H1 (cell line): ENCODE data around the gene TMEM223. TPM values are rescaled to one million over a fixed set of nuclear protein-coding genes. Genes with fewer than 3 reads are reported as not detected.
A peak's percentile ranks its signal among the peaks of the same experiment; 100 is the strongest.

Experiments
- HDAC2 ChIP-seq, 2 experiments: fragments of 300-600 bp in 1 of 2; sonication (generic) in 1 of 2; IDR thresholded peaks; 2 replicates each; pipeline ENCODE4 v1.6.1; 2011 to 2012; ENCODE audit warnings: low read depth in 2 of 2, low read length in 2 of 2, mild to moderate bottlenecking in 2 of 2, moderate library complexity in 2 of 2, borderline replicate concordance in 1 of 2, inconsistent platforms in 1 of 2
- POLR2AphosphoS5 ChIP-seq: IDR thresholded peaks from 2 replicates; pipeline ENCODE4 v1.6.1; 2011; ENCODE audit warnings: low read depth, low read length
- ZNF274 ChIP-seq: IDR thresholded peaks from 2 replicates; pipeline ENCODE4 v1.7.0; 2012; ENCODE audit warnings: low read length, borderline replicate concordance; ENCODE audit errors: extremely low read depth
- polyA plus RNA-seq, 7 experiments: library from polyadenylated mRNA; depleted of rRNA in 3 of 7; stranded (reverse) in 5 of 7; unstranded in 2 of 7; fragments of >200 nt in 5 of 7; fragments of 200-250 nt in 2 of 7; gene quantifications; 1 replicate in 5 of 7; 2 replicates in 1 of 7; 4 replicates in 1 of 7; pipeline versions ENCODE4 v1.2.1 to v1.2.3, GENCODE V29; 2011 to 2013; ENCODE audit warnings: missing spikeins in 2 of 7, mixed read lengths in 2 of 7
- total RNA-seq: library from RNA; stranded (reverse); fragmentation: NEBNext Ultra II Directional; extraction: Animal tissue kit (Norgen Biotek cat#: 25700); gene quantifications from 2 replicates; pipeline ENCODE4 v1.2.1, GENCODE V29; 2021
- TF ChIP-seq, protein P1 (sequence below): fragments of 300-600 bp; sonication (generic); IDR thresholded peaks from 2 replicates; pipeline ENCODE4 v1.7.1; 2012; ENCODE audit warnings: low read length, moderate library complexity, mild to moderate bottlenecking, inconsistent platforms; ENCODE audit not compliant: insufficient replicate concordance
- TF ChIP-seq, protein P2 (sequence below): IDR thresholded peaks from 2 replicates; pipeline ENCODE4 v1.6.1; 2011; ENCODE audit warnings: low read depth, mild to moderate bottlenecking, low read length; ENCODE audit not compliant: insufficient read depth
- TF ChIP-seq, protein P3 (sequence below), 3 experiments: IDR thresholded peaks; 1 replicate in 2 of 3; 2 replicates in 1 of 3; pipeline versions ENCODE4 v1.5.1 to v1.6.1; 2011; ENCODE audit warnings: low read length in 3 of 3, mild to moderate bottlenecking in 3 of 3, inconsistent platforms in 2 of 3, low read depth in 1 of 3, moderate library complexity in 1 of 3; ENCODE audit not compliant: insufficient read depth in 1 of 3; ENCODE audit errors: control extremely low read depth in 1 of 3

The TMEM223 gene
- total and polyA plus RNA-seq, 2 of the 8 experiments (the other 6 are each of a cell fraction or from before 2014, with no cell fraction given): 22.9 to 64.1 TPM

DNA sequence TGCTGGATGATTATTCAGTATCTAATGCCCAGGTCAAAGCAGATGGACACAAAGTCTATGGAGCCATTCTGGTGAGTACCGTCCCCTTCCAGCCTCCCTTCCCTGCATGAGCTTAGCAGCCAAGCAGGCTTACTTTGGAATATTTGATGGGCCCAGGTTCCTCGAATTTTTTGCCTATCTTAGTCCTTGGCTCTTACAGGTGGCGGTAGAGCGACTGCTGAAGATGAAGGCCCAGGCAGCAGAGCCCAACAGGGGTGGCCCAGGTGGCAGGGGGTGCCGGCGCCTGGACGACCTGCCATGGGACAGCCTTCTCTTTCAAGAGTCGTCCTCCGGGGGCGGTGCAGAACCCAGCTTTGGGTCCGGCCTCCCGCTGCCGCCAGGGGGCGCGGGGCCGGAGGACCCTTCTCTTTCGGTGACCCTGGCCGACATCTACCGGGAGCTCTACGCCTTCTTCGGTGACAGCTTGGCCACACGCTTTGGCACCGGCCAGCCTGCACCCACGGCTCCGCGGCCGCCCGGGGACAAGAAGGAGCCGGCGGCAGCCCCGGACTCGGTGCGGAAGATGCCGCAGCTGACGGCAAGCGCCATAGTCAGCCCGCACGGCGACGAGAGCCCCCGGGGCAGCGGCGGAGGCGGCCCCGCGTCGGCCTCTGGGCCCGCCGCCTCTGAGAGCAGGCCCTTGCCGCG lies 5.3 kb downstream of the TMEM223 start (continued):
- TF ChIP-seq, protein P1, sequence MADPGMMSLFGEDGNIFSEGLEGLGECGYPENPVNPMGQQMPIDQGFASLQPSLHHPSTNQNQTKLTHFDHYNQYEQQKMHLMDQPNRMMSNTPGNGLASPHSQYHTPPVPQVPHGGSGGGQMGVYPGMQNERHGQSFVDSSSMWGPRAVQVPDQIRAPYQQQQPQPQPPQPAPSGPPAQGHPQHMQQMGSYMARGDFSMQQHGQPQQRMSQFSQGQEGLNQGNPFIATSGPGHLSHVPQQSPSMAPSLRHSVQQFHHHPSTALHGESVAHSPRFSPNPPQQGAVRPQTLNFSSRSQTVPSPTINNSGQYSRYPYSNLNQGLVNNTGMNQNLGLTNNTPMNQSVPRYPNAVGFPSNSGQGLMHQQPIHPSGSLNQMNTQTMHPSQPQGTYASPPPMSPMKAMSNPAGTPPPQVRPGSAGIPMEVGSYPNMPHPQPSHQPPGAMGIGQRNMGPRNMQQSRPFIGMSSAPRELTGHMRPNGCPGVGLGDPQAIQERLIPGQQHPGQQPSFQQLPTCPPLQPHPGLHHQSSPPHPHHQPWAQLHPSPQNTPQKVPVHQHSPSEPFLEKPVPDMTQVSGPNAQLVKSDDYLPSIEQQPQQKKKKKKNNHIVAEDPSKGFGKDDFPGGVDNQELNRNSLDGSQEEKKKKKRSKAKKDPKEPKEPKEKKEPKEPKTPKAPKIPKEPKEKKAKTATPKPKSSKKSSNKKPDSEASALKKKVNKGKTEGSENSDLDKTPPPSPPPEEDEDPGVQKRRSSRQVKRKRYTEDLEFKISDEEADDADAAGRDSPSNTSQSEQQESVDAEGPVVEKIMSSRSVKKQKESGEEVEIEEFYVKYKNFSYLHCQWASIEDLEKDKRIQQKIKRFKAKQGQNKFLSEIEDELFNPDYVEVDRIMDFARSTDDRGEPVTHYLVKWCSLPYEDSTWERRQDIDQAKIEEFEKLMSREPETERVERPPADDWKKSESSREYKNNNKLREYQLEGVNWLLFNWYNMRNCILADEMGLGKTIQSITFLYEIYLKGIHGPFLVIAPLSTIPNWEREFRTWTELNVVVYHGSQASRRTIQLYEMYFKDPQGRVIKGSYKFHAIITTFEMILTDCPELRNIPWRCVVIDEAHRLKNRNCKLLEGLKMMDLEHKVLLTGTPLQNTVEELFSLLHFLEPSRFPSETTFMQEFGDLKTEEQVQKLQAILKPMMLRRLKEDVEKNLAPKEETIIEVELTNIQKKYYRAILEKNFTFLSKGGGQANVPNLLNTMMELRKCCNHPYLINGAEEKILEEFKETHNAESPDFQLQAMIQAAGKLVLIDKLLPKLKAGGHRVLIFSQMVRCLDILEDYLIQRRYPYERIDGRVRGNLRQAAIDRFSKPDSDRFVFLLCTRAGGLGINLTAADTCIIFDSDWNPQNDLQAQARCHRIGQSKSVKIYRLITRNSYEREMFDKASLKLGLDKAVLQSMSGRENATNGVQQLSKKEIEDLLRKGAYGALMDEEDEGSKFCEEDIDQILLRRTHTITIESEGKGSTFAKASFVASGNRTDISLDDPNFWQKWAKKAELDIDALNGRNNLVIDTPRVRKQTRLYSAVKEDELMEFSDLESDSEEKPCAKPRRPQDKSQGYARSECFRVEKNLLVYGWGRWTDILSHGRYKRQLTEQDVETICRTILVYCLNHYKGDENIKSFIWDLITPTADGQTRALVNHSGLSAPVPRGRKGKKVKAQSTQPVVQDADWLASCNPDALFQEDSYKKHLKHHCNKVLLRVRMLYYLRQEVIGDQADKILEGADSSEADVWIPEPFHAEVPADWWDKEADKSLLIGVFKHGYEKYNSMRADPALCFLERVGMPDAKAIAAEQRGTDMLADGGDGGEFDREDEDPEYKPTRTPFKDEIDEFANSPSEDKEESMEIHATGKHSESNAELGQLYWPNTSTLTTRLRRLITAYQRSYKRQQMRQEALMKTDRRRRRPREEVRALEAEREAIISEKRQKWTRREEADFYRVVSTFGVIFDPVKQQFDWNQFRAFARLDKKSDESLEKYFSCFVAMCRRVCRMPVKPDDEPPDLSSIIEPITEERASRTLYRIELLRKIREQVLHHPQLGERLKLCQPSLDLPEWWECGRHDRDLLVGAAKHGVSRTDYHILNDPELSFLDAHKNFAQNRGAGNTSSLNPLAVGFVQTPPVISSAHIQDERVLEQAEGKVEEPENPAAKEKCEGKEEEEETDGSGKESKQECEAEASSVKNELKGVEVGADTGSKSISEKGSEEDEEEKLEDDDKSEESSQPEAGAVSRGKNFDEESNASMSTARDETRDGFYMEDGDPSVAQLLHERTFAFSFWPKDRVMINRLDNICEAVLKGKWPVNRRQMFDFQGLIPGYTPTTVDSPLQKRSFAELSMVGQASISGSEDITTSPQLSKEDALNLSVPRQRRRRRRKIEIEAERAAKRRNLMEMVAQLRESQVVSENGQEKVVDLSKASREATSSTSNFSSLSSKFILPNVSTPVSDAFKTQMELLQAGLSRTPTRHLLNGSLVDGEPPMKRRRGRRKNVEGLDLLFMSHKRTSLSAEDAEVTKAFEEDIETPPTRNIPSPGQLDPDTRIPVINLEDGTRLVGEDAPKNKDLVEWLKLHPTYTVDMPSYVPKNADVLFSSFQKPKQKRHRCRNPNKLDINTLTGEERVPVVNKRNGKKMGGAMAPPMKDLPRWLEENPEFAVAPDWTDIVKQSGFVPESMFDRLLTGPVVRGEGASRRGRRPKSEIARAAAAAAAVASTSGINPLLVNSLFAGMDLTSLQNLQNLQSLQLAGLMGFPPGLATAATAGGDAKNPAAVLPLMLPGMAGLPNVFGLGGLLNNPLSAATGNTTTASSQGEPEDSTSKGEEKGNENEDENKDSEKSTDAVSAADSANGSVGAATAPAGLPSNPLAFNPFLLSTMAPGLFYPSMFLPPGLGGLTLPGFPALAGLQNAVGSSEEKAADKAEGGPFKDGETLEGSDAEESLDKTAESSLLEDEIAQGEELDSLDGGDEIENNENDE: no peak
- TF ChIP-seq, protein P2, sequence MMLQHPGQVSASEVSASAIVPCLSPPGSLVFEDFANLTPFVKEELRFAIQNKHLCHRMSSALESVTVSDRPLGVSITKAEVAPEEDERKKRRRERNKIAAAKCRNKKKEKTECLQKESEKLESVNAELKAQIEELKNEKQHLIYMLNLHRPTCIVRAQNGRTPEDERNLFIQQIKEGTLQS: 0 out of 2 replicates have a peak, but pooled peaks have one; percentile 52
- no peak; a peak in 1 of 4 replicates for TF ChIP-seq HDAC2 (IDR thresholded peaks at IDR 0.05; ENCODE audit: borderline replicate concordance in 1 of 2, low read depth in 2 of 2, low read length in 2 of 2)
- TF ChIP-seq POLR2AphosphoS5: peak; percentile 16; the same call in 1 of the 2 replicates
- no peak for TF ChIP-seq ZNF274
- TF ChIP-seq, protein P3, sequence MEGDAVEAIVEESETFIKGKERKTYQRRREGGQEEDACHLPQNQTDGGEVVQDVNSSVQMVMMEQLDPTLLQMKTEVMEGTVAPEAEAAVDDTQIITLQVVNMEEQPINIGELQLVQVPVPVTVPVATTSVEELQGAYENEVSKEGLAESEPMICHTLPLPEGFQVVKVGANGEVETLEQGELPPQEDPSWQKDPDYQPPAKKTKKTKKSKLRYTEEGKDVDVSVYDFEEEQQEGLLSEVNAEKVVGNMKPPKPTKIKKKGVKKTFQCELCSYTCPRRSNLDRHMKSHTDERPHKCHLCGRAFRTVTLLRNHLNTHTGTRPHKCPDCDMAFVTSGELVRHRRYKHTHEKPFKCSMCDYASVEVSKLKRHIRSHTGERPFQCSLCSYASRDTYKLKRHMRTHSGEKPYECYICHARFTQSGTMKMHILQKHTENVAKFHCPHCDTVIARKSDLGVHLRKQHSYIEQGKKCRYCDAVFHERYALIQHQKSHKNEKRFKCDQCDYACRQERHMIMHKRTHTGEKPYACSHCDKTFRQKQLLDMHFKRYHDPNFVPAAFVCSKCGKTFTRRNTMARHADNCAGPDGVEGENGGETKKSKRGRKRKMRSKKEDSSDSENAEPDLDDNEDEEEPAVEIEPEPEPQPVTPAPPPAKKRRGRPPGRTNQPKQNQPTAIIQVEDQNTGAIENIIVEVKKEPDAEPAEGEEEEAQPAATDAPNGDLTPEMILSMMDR (IDR thresholded peaks at IDR 0.05; ENCODE audit: control extremely low read depth in 1 of 3, insufficient read depth in 1 of 3, low read depth in 1 of 3, low read length in 3 of 3): peak; percentile 96 to 100 (median 96)
